Measurements from ENCODE around the gene PROCR.

DNA sequence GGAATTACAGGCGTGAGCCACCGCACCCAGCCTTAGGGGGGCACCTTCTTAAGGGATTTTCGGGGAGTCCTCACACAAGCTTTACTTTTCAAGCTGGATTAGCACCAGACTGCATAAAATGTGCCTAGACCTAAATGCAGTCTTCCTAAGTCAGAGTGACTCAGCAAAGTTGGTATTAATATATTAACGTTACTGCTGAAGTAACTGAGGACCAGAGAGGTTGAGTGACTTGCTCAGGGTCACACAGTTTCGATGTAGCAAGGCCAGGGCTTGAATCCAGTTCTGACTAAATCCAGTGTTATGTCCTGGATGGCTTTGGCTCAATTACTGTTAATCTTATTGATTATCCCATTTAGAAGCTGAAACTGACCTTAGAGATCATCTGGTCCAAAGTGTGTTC lies 38.1 kb upstream of the PROCR start:
- TF ChIP-seq, protein P1, sequence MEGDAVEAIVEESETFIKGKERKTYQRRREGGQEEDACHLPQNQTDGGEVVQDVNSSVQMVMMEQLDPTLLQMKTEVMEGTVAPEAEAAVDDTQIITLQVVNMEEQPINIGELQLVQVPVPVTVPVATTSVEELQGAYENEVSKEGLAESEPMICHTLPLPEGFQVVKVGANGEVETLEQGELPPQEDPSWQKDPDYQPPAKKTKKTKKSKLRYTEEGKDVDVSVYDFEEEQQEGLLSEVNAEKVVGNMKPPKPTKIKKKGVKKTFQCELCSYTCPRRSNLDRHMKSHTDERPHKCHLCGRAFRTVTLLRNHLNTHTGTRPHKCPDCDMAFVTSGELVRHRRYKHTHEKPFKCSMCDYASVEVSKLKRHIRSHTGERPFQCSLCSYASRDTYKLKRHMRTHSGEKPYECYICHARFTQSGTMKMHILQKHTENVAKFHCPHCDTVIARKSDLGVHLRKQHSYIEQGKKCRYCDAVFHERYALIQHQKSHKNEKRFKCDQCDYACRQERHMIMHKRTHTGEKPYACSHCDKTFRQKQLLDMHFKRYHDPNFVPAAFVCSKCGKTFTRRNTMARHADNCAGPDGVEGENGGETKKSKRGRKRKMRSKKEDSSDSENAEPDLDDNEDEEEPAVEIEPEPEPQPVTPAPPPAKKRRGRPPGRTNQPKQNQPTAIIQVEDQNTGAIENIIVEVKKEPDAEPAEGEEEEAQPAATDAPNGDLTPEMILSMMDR (IDR thresholded peaks at IDR 0.05): no peak
- TF ChIP-seq ZFX (IDR thresholded peaks at IDR 0.05; ENCODE audit: borderline replicate concordance): no peak
